Limb (tissue), 2 donors: ENCODE measurements around the gene SAMHD1.
"Not testable (repeated sequence)": the region's sequence is repeated elsewhere in the genome, so short reads cannot be mapped to it uniquely, and the experiment has no call there.

Source experiments
- DNase-seq, 2 donors: peaks; one replicate each; pipeline ENCODE4 v3.0.0-alpha.2; 2016; ENCODE audit errors: extremely low spot score in 2 of 2

SAMHD1 gene

DNA sequence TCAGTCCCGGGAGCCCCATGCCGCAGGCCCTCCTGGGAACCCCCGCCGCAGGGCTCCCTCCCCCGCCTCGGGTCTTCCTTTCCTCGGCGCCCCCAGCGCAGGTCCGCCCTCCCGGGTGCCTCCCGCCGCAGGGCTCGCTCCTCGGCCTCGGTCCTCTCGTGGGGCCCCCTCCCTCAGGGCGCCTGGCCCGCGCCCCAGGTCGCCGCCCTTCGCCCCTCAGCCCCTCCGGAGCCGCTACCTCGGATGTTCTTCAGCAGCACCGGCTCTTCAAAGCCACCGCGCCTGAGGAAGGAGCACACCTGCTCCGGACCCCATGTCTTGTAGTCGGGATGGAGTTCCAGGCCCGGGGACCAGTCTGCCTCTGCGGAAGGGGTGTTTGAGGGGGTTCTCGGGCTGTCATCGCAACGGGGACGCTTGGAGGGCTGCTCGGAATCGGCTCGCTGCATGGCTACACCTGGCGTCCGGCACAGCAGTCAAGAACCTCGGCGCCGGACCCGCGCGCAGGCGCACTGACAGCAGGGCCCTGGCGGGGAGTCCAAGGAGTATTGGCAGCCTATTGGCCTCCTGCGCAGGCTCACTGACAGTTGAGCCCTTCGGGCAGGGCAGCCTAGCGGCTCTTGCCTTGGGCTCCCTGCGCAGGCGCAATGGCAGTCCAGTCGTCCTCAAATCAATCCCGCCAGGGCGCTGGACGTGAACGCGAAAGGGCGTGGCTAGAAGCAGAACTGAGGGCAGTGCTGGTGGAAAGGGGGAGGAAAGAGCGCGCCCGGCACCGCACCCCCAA, at the start of gene SAMHD1:
Gene SAMHD1 (minus strand): TSS at position 511 of the 781 bp plus-strand sequence. CDS start 65 bp downstream, at position 446.
- DNase-seq = peak; percentile 90 to 98

- not testable (repeated sequence) for DNase-seq
Measured at GRCh38 chr20:37000171-37000570, 48.7 kb upstream of the SAMHD1 start.

DNA sequence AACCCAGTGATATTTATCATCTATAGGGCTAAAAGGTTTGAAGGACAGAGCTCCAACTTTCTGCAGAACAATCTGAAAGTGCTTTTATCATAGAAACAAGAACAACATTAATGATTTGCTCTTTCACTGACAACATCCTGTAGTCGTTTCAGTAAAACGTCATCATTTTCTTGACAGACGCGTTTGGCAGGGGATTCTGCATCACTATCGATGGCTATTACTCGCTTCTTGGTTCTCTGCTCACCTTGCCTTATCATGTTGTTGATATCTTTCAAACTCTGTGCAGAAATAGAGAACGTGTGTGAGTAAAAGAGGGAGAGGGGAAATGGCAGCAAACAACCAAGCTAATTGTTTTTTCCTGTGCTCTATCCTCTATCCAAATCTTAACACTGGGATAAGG, 47.1 kb upstream of the SAMHD1 start:
- DNase-seq = no peak

GRCh38 chr20:36997121-36997520, 45.6 kb upstream of the SAMHD1 start:
- DNase-seq = no peak

DNA sequence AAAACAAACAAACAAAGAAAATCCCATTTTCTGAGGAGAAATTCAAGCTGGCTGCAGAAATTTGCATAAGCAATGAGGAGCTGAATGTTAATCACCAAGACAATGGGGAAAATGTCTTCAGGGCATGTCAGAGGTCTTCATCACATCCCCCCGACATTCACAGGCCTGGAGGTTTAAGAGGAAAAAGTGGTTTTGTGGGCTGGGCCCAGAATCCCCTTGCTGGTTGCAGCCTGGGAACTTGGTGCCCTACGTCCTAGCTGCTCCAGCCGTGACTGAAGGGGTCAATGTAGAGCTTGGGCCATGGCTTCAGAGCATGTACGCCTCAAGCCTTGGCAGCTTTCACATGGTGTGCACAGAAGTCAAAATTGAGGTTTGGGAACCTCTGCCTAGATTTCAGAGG, 42.7 kb upstream of the SAMHD1 start:
- not testable (repeated sequence) for DNase-seq

GRCh38 chr20:36992802-36993334, 41.4 kb upstream of the SAMHD1 start:
- DNase-seq = no peak

- no peak for DNase-seq
Measured at GRCh38 chr20:36991703-36992102, 40.2 kb upstream of the SAMHD1 start.

GRCh38 chr20:36989797-36990196, 38.3 kb upstream of the SAMHD1 start:
- no peak for DNase-seq

DNA sequence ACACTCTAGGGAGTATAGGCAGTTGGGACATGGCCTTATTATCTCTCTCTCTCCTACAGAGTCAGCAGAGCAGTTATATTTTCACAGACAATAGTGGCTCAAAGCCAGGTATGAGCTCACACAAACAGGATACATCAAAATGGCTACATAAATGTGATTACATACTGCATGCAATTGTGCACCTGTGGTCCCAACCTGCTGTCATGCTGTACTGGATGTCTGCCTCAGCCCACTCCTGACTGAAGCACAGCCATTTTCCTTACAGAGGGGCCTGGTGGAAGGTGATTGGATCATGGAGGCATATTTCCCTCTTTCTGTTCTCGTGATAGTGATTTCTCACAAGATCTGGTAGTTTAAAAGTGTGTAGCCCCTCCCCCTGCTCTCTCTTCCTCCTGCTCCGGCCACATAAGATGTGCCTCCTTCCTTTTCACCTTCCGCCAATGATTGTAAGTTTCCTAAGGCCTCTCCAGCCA, 37.0 kb upstream of the SAMHD1 start:
- no peak for DNase-seq

DNA sequence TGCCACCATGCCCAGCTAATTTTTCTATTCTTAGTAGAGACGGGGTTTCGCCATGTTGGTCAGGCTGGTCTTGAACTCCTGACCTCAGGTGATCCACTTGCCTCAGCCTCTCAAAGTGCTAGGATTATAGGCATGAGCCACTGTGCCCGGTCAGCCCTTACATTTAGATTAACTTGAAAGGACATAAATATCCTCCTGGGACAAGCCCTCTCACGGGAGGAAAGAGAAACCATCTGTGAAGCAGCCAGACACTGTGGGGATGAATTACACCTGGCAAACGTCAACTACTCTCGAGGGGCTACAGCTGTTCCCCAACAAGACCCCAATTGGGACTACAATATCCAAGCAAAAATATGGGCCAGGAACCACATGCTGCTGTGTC, 32.7 kb upstream of the SAMHD1 start:
- no peak for DNase-seq

- no peak for DNase-seq
Measured at GRCh38 chr20:36975099-36975818, 23.8 kb upstream of the SAMHD1 start.

DNA sequence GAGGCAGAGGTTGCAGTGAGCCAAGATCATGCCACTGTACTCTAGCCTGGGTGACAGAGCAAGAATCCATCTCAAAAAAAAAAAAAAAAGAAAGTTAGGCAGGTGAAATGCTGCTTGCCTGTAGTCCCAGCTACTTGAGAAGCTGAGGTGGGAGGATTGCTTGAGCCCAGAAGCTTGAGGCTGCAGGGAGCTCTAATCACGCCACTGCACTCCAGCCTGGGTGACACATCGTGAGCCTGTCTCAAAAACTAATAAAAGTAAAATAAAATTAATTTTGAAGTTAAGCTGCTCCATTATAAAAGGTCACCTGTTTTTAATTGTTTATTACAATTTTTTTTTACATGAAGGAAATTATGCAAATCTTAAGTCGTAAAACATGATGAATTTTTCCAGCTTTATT, 23.2 kb upstream of the SAMHD1 start:
- no peak for DNase-seq

DNA sequence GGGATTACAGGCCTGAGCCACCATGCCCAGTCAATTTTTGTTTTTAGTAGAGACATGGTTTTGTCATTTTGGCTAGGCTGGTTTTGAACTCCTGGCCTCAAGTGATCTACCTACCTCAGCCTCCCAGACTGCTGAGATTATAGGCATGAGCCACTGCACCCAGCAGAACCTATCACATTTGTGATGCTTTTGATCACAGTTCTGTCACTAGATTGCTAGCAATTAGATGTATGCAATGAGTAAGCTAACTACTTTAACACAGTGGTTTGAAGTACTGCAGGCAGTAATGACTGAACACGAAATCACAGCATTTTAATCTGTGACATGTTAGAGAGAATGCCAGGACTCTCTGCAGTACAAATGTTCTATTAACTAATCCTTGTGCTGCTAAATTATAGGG, 19.6 kb upstream of the SAMHD1 start:
- no peak for DNase-seq

GRCh38 chr20:36969478-36970186, 18.1 kb upstream of the SAMHD1 start:
- DNase-seq = no peak

GRCh38 chr20:36969051-36969450, 17.5 kb upstream of the SAMHD1 start:
- no peak for DNase-seq

GRCh38 chr20:36967636-36968035, 16.1 kb upstream of the SAMHD1 start:
- no peak for DNase-seq

GRCh38 chr20:36966965-36967364, 15.5 kb upstream of the SAMHD1 start:
- DNase-seq = not testable (repeated sequence)

GRCh38 chr20:36962354-36962941, 10.9 kb upstream of the SAMHD1 start:
- not testable (repeated sequence) for DNase-seq

DNA sequence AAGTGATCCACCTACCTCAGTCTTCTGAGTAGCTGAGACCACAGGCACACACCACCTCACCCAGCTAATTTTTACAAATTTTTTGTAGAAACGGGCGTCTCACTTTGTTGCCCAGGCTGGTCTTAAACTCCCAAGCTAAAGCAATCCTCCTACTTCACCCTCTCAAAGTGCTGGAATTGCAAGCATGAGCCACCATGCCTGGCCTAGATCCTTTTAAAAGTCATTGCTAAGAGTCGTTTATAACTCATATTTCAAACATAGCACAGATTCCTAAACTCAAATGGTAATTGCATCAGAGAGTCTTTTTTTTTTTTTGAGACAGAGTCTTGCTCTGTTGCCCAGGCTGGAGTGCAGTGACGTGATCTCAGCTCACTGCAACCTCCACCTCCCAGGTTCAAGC, 7.7 kb upstream of the SAMHD1 start:
- no peak for DNase-seq

GRCh38 chr20:36957875-36958667, 6.6 kb upstream of the SAMHD1 start:
- no peak for DNase-seq

GRCh38 chr20:36956674-36957073, 5.2 kb upstream of the SAMHD1 start:
- no peak for DNase-seq
